ENCODE results near the gene TRIM27. TPM values are rescaled to one million over a fixed set of nuclear protein-coding genes. Genes with fewer than 3 reads are reported as not detected.

The TRIM27 gene
- total and polyA plus RNA-seq, 10 of the 15 experiments (the other 5 are each of a cell fraction or from before 2014, with no cell fraction given): 18.5 to 74.7 (median 58.0) TPM

DNA sequence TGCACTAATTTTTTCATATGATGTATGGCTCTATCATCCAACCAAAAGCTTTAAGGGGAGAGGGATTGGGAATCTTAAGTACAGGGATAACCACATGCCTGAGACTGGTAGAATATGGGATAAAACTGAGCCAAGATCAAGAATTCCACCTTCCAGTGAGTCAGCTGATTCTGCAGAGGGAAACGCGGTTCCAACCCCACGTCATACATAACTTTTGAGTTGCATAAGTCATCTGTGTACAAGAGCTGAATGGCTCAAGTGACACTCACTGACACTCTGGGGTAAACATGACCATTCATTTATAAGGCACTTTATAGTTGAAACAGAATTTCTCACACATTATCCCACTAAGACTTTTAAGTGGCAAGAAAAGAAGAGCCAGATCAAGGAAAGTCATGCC lies 16.4 kb downstream of the TRIM27 start (continued):
- TF ChIP-seq HDAC6 (IDR thresholded peaks at IDR 0.05; ENCODE audit: unreplicated experiment): no peak
- TF ChIP-seq, protein P1, sequence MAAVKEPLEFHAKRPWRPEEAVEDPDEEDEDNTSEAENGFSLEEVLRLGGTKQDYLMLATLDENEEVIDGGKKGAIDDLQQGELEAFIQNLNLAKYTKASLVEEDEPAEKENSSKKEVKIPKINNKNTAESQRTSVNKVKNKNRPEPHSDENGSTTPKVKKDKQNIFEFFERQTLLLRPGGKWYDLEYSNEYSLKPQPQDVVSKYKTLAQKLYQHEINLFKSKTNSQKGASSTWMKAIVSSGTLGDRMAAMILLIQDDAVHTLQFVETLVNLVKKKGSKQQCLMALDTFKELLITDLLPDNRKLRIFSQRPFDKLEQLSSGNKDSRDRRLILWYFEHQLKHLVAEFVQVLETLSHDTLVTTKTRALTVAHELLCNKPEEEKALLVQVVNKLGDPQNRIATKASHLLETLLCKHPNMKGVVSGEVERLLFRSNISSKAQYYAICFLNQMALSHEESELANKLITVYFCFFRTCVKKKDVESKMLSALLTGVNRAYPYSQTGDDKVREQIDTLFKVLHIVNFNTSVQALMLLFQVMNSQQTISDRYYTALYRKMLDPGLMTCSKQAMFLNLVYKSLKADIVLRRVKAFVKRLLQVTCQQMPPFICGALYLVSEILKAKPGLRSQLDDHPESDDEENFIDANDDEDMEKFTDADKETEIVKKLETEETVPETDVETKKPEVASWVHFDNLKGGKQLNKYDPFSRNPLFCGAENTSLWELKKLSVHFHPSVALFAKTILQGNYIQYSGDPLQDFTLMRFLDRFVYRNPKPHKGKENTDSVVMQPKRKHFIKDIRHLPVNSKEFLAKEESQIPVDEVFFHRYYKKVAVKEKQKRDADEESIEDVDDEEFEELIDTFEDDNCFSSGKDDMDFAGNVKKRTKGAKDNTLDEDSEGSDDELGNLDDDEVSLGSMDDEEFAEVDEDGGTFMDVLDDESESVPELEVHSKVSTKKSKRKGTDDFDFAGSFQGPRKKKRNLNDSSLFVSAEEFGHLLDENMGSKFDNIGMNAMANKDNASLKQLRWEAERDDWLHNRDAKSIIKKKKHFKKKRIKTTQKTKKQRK (IDR thresholded peaks at IDR 0.05; ENCODE audit: low read depth, low read length): no peak
- TF ChIP-seq, protein P2, sequence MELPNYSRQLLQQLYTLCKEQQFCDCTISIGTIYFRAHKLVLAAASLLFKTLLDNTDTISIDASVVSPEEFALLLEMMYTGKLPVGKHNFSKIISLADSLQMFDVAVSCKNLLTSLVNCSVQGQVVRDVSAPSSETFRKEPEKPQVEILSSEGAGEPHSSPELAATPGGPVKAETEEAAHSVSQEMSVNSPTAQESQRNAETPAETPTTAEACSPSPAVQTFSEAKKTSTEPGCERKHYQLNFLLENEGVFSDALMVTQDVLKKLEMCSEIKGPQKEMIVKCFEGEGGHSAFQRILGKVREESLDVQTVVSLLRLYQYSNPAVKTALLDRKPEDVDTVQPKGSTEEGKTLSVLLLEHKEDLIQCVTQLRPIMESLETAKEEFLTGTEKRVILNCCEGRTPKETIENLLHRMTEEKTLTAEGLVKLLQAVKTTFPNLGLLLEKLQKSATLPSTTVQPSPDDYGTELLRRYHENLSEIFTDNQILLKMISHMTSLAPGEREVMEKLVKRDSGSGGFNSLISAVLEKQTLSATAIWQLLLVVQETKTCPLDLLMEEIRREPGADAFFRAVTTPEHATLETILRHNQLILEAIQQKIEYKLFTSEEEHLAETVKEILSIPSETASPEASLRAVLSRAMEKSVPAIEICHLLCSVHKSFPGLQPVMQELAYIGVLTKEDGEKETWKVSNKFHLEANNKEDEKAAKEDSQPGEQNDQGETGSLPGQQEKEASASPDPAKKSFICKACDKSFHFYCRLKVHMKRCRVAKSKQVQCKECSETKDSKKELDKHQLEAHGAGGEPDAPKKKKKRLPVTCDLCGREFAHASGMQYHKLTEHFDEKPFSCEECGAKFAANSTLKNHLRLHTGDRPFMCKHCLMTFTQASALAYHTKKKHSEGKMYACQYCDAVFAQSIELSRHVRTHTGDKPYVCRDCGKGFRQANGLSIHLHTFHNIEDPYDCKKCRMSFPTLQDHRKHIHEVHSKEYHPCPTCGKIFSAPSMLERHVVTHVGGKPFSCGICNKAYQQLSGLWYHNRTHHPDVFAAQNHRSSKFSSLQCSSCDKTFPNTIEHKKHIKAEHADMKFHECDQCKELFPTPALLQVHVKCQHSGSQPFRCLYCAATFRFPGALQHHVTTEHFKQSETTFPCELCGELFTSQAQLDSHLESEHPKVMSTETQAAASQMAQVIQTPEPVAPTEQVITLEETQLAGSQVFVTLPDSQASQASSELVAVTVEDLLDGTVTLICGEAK (IDR thresholded peaks at IDR 0.05; ENCODE audit: borderline replicate concordance): no peak
- no peak for TF ChIP-seq GATAD2B (conservative IDR thresholded peaks at IDR 0.05; ENCODE audit: low read depth)
- TF ChIP-seq CREB1 (IDR thresholded peaks at IDR 0.05; ENCODE audit: low read depth): no peak
- no peak for TF ChIP-seq MTA3 (IDR thresholded peaks at IDR 0.05; ENCODE audit: borderline replicate concordance, low read length)
